Motor neuron (in vitro differentiated cells): Measurements from ENCODE around the gene COMMD3. TPM values are rescaled to one million over a fixed set of nuclear protein-coding genes. Genes with fewer than 3 reads are reported as not detected.

Source experiments
- ATAC-seq, 8 experiments: fragments of 200-7000 bp; cut with Tn5 transposase; replicated peaks in 6 of 8; 2 replicates each; pipeline ENCODE4 v1.8.0; 2021; ENCODE audit warnings: mild to moderate bottlenecking in 8 of 8, moderate library complexity in 8 of 8
- H3K27ac ChIP-seq, 2 donors: fragments of 250-450 bp; sonication (Bioruptor Pico); 2 replicates each; pipeline ENCODE4 v1.9.0; 2021; ENCODE audit warnings: antibody characterized with exemption in 2 of 2, mild to moderate bottlenecking in 2 of 2, moderate library complexity in 1 of 2
- H3K4me1 ChIP-seq, 2 donors: fragments of 250-450 bp; sonication (Bioruptor Pico); replicated peaks in 1 of 2; 2 replicates each; pipeline ENCODE4 v1.6.1; 2021; ENCODE audit warnings: antibody characterized with exemption in 2 of 2, mild to moderate bottlenecking in 2 of 2, moderate library complexity in 1 of 2
- H3K4me3 ChIP-seq, 5 donors: fragments of 250-450 bp; sonication (Bioruptor Pico); 2 replicates each; pipeline ENCODE4 v1.9.0; 2021; ENCODE audit warnings: antibody characterized with exemption in 5 of 5, mild to moderate bottlenecking in 5 of 5, moderate library complexity in 4 of 5
- WGBS, 10 experiments: fragments of 450-650 bp; shearing (Covaris generic); methylation state at CpG; one replicate each; pipeline ENCODE4 v1.0.0; 2022; 5-methylcytosine and 5-hydroxymethylcytosine counted together
- in situ Hi-C, 9 experiments: fragments of 400-800 bp; cut with MboI; loops; one replicate each; pipeline ENCODE4 v1.15.0; 2021; ENCODE audit warnings: low sequenced_read_pairs in 9 of 9, low pct_unique_long_range_greater_than_20kb in 2 of 9; ENCODE audit not compliant: unreplicated experiment in 9 of 9
- total RNA-seq, 8 experiments: library from RNA; unstranded; fragments of 300-600 nt; gene quantifications; 2 replicates each; pipeline versions ENCODE4 v1.2.3 to v1.2.4, GENCODE V29; 2022

The COMMD3 gene
- total RNA-seq, 8 experiments from 2014 or later = 62.3 to 106 (median 79.1) TPM

GRCh38 chr10:22321156-22321923, 5.2 kb downstream of the COMMD3 start:
- in situ Hi-C loops = loop anchor here in 4 of 9 experiments (25.0 kb wide), 3 partner anchors 309 to 809 kb away; partner anchors contain the start of gene DNAJC1 (in 2 of the 4)
- Histone ChIP-seq H3K4me3 (peak overlapping the region; percentile 94 to 100 (median 99)), H3K27ac (peak overlapping the region; percentile 93 to 95), H3K4me1 (peaks cover 30 to 41% of the 10 kb centered on the region in 2 donors)
- ATAC-seq = peak; percentile 25 to 48 (median 40)
- no CpG with 5 or more reads among the region's 114 CpGs for WGBS, 10 experiments

- Histone ChIP-seq H3K4me1 (peaks cover 30 to 43% of the 10 kb centered on the region in 2 donors), H3K27ac (no peak overlapping the region), H3K4me3 (peak overlapping the region; percentile 54 to 100 (median 99))
- in situ Hi-C loops = loop anchor here in 4 of 9 experiments (25.0 kb wide), 3 partner anchors 310 to 810 kb away; partner anchors contain the start of gene DNAJC1 (in 2 of the 4)
- 0 to 17% (median 6%) methylated on average over 1 to 7 of the region's 57 CpGs; no CpG with 5 or more reads in 3 of the 10 experiments for WGBS, 10 experiments
- ATAC-seq = no peak
These were observed 5.9 kb downstream of the COMMD3 start for GRCh38 chr10:22321924-22322640.

GRCh38 chr10:22322641-22323160, 6.5 kb downstream of the COMMD3 start:
- no peak for ATAC-seq
- H3K4me1 ChIP-seq = peaks cover 30 to 43% of the 10 kb centered on the region in 2 donors
- no peak overlapping the region for H3K27ac ChIP-seq
- in situ Hi-C loops = loop anchor here in 4 of 9 experiments (25.0 kb wide), 3 partner anchors 310 to 810 kb away; partner anchors contain the start of gene DNAJC1 (in 2 of the 4)
- peak overlapping the region; percentile 54 to 100 (median 99) for H3K4me3 ChIP-seq
- WGBS, 10 experiments = 7 to 98% (median 39%) methylated on average over 1 to 5 of the region's 5 CpGs; no CpG with 5 or more reads in 1 of the 10 experiments

- in situ Hi-C loops = loop anchor here in 4 of 9 experiments (25.0 kb wide), 3 partner anchors 311 to 811 kb away; partner anchors contain the start of gene DNAJC1 (in 2 of the 4)
- peaks cover 30 to 39% of the 10 kb centered on the region in 2 donors for H3K4me1 ChIP-seq
- H3K27ac ChIP-seq = no peak overlapping the region
- ATAC-seq = no peak
- 0 to 100% (median 28%) methylated on average over 1 to 5 of the region's 5 CpGs for WGBS, 10 experiments
- H3K4me3 ChIP-seq = peak overlapping the region in 2 of 5 donors; percentile 5 to 54
These were observed 7.5 kb downstream of the COMMD3 start for GRCh38 chr10:22323538-22324305.

- H3K27ac ChIP-seq = no peak overlapping the region
- in situ Hi-C loops = loop anchor here in 4 of 9 experiments (25.0 kb wide), 3 partner anchors 312 to 812 kb away; partner anchors contain the start of gene DNAJC1 (in 2 of the 4)
- ATAC-seq = no peak
- WGBS, 10 experiments = 5 to 100% (median 22%) methylated on average over 2 to 4 of the region's 4 CpGs
- H3K4me3 ChIP-seq = peak overlapping the region; percentile 35 to 56 (median 39)
- peaks cover 30 to 39% of the 10 kb centered on the region in 2 donors for H3K4me1 ChIP-seq
These were observed 8.2 kb downstream of the COMMD3 start for GRCh38 chr10:22324413-22324812.

GRCh38 chr10:22324893-22325271, 8.7 kb downstream of the COMMD3 start:
- Histone ChIP-seq H3K4me1 (peaks cover 27 to 35% of the 10 kb centered on the region in 2 donors), H3K4me3 (peak overlapping the region; percentile 35 to 56 (median 39)), H3K27ac (no peak overlapping the region)
- in situ Hi-C loops = loop anchor here in 4 of 9 experiments (25.0 kb wide), 3 partner anchors 313 to 813 kb away; partner anchors contain the start of gene DNAJC1 (in 2 of the 4)
- 0 to 12% (median 8%) methylated on average over 3 to 9 of the region's 9 CpGs for WGBS, 10 experiments
- no peak for ATAC-seq

GRCh38 chr10:22325272-22326144, 9.3 kb downstream of the COMMD3 start:
- WGBS, 10 experiments = 0 to 3% (median 0%) methylated on average over 1 to 22 of the region's 92 CpGs; no CpG with 5 or more reads in 4 of the 10 experiments
- peak; percentile 53 to 69 (median 60) for ATAC-seq
- in situ Hi-C loops = no loop called here
- Histone ChIP-seq H3K4me3 (peak overlapping the region; percentile 35 to 56 (median 39)), H3K4me1 (peaks cover 25 to 33% of the 10 kb centered on the region in 2 donors), H3K27ac (no peak overlapping the region)

- peaks cover 25 to 33% of the 10 kb centered on the region in 2 donors for H3K4me1 ChIP-seq
- no peak for ATAC-seq
- H3K27ac ChIP-seq = no peak overlapping the region
- peak overlapping the region; percentile 35 to 56 (median 39) for H3K4me3 ChIP-seq
- in situ Hi-C loops = no loop called here
- WGBS, 10 experiments = 20 to 100% (median 59%) methylated on average over 1 to 8 of the region's 8 CpGs
These were observed 10.0 kb downstream of the COMMD3 start for GRCh38 chr10:22326145-22326702.

GRCh38 chr10:22329150-22329549, 13.0 kb downstream of the COMMD3 start:
- Histone ChIP-seq H3K27ac (no peak overlapping the region), H3K4me1 (peaks cover 9 to 17% of the 10 kb centered on the region in 2 donors), H3K4me3 (no peak overlapping the region)
- WGBS, 10 experiments = 73 to 100% (median 96%) methylated on average over 1 to 3 of the region's 3 CpGs; no CpG with 5 or more reads in 2 of the 10 experiments
- in situ Hi-C loops = no loop called here
- no peak for ATAC-seq

GRCh38 chr10:22332116-22332692, 16.0 kb downstream of the COMMD3 start:
- H3K4me1 ChIP-seq = peaks cover 2 to 3% of the 10 kb centered on the region in 2 donors
- ATAC-seq = no peak
- no peak overlapping the region for H3K4me3 ChIP-seq
- WGBS, 10 experiments = 30 to 87% (median 58%) methylated on average over 4 to 7 of the region's 7 CpGs; no CpG with 5 or more reads in 1 of the 10 experiments
- in situ Hi-C loops = no loop called here
- no peak overlapping the region for H3K27ac ChIP-seq
